ENCODE results near the gene HSPBP1.

DNA sequence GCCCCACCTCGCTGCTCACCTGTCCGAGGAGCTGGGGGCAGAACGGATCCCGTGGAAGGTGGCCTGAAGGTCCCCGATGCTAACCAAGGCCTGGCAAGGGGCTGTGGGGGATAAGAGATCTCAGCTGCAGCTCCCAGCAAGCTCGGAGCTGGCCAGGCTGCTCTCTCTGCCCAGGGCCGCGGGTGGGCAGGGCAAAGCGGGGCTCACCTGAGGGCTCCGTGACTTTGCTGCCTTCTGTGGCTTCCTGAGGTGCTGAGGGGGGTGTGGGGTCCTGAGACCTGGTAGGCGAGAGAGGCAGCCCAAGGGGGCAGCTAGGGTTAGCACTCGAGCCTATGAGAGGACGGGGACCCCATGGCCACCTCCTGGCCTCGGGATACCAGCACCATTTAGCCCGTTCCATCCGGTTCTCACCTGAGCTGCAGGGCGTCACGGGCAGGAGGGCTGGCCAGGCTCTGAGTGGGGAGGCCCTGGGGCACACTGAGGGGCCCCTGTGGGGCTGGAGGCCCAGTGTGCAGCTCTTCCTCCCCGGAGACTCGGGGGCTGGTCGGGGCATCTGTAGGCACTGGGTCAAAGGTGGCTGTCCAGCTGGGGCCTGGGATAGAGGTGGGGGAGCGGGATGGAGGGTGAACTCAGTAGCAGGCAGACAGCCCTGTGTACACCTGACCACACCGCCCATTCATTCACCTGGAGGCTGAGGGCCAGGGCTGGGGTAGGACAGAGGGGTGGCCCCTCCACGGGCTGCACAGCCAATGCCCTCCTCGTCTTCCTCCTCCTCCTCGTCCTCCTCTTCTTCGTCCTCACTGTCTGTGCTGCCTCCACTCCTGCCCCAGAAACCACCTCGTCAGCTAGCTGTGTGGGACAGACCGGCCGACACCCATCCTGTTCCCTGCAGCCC, 48.3 kb downstream of the HSPBP1 start:
- TF ChIP-seq POLR2AphosphoS5 (IDR thresholded peaks at IDR 0.05; ENCODE audit: low read depth, low read length) (0 out of 2 replicates have a peak, but pooled peaks have one; percentile 28), SIN3A (IDR thresholded peaks at IDR 0.05; ENCODE audit: borderline replicate concordance, insufficient read depth, low read length) (no peak), TAF1 (IDR thresholded peaks at IDR 0.05; ENCODE audit: borderline replicate concordance, insufficient read depth, low read length) (no peak), REST (IDR thresholded peaks at IDR 0.05; ENCODE audit: insufficient read depth in 1 of 2, low read depth in 2 of 2, low read length in 2 of 2) (no peak), FOXP2 (optimal IDR thresholded peaks at IDR 0.05; ENCODE audit: borderline replicate concordance, extremely low read depth, extremely low read length, insufficient read depth) (no peak)
